Measurements from ENCODE around the gene PAPOLB.

The PAPOLB gene

GRCh38 chr7:4834601-4835397 is 27.0 kb downstream of the PAPOLB start:
- H3K4me1 ChIP-seq (ENCODE audit: control insufficient read depth, insufficient read depth, low read length) = no peaks in the 10 kb centered on the region
- H3K9ac ChIP-seq (ENCODE audit: low read length) = no peak overlapping the region
- no peak overlapping the region for H3K27ac ChIP-seq (ENCODE audit: low read depth, low read length)

DNA sequence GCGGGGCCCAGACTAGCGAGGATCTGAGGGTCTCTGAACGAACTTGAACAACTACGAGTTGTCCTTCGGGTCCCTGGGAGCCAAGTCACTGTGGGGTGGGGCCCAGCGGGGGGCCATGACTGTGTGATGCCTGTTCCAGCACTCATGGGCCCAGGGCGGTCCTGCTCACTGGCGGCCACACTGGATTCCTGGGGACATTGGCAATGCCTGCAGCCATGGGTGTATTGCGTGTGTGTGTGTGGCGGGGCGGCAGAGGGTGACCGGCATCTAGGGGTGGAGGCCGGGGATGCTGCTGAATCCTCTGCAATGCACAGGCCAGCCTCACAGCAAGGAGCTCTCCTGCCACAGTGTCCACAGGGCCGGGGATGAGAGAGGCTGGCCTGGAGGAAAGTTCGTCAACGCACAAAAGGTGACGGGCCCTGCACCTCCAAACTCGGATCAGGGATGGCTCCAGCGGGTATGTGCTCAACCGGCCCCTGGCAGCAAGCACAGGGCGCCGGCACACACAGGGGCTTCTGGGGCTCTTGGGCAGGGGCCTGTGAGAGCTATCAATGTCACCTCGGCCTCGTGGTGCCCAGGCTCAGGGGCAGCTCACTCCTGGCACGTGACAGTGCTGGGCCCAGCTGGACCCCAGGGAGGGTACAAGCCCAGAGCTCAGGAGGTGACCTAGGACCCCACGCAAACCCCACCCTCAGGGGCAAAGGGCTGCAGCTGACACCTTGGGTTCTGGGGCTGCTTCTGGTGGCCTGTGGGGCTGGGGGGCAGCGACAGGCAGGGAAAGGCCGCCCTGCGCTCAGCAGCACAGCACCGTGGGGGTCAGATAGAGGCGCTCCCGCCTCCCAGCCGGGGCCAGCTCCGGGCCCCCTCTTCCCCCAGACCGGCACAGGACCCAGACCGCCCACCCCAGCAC is 27.9 kb downstream of the PAPOLB start:
- Histone ChIP-seq H3K9ac (ENCODE audit: low read length) (no peak overlapping the region), H3K27me3 (ENCODE audit: control insufficient read depth, insufficient read depth, low read length) (no peaks in the 10 kb centered on the region), H3K4me1 (ENCODE audit: control insufficient read depth, insufficient read depth, low read length) (no peaks in the 10 kb centered on the region), H3K27ac (ENCODE audit: low read depth, low read length) (no peak overlapping the region), H3K36me3 (ENCODE audit: control insufficient read depth, insufficient read depth, low read length) (no peaks in the 10 kb centered on the region), H3K4me3 (ENCODE audit: low read length) (no peak overlapping the region)

More at GRCh38 chr7:4834601-4835397, 27.0 kb downstream of the PAPOLB start:
- Histone ChIP-seq H3K36me3 (ENCODE audit: control insufficient read depth, insufficient read depth, low read length) (no peaks in the 10 kb centered on the region), H3K27me3 (ENCODE audit: control insufficient read depth, insufficient read depth, low read length) (no peaks in the 10 kb centered on the region), H3K4me3 (ENCODE audit: low read length) (no peak overlapping the region)

GRCh38 chr7:4833176-4833575 is 28.7 kb downstream of the PAPOLB start:
- no peak overlapping the region for H3K27ac ChIP-seq (ENCODE audit: low read depth, low read length)
- H3K4me1 ChIP-seq (ENCODE audit: control insufficient read depth, insufficient read depth, low read length) = no peaks in the 10 kb centered on the region
- H3K9ac ChIP-seq (ENCODE audit: low read length) = no peak overlapping the region
- H3K27me3 ChIP-seq (ENCODE audit: control insufficient read depth, insufficient read depth, low read length) = no peaks in the 10 kb centered on the region
- H3K36me3 ChIP-seq (ENCODE audit: control insufficient read depth, insufficient read depth, low read length) = no peaks in the 10 kb centered on the region
- H3K4me3 ChIP-seq (ENCODE audit: low read length) = no peak overlapping the region

- Histone ChIP-seq H3K27ac (ENCODE audit: low read depth, low read length) (no peak overlapping the region), H3K9ac (ENCODE audit: low read length) (no peak overlapping the region), H3K4me3 (ENCODE audit: low read length) (no peak overlapping the region), H3K36me3 (ENCODE audit: control insufficient read depth, insufficient read depth, low read length) (no peaks in the 10 kb centered on the region), H3K27me3 (ENCODE audit: control insufficient read depth, insufficient read depth, low read length) (no peaks in the 10 kb centered on the region), H3K4me1 (ENCODE audit: control insufficient read depth, insufficient read depth, low read length) (no peaks in the 10 kb centered on the region)
Measured at GRCh38 chr7:4832711-4833110, 29.1 kb downstream of the PAPOLB start.

GRCh38 chr7:4831723-4832495 is 29.9 kb downstream of the PAPOLB start:
- H3K4me1 ChIP-seq (ENCODE audit: control insufficient read depth, insufficient read depth, low read length) = no peaks in the 10 kb centered on the region
- no peak overlapping the region for H3K9ac ChIP-seq (ENCODE audit: low read length)

GRCh38 chr7:4830176-4830575 is 31.7 kb downstream of the PAPOLB start:
- no peak overlapping the region for H3K27ac ChIP-seq (ENCODE audit: low read depth, low read length)
- H3K9ac ChIP-seq (ENCODE audit: low read length) = no peak overlapping the region
- H3K36me3 ChIP-seq (ENCODE audit: control insufficient read depth, insufficient read depth, low read length) = no peaks in the 10 kb centered on the region

More at GRCh38 chr7:4831723-4832495, 29.9 kb downstream of the PAPOLB start:
- no peak overlapping the region for H3K4me3 ChIP-seq (ENCODE audit: low read length)
- no peak overlapping the region for H3K27ac ChIP-seq (ENCODE audit: low read depth, low read length)
- H3K36me3 ChIP-seq (ENCODE audit: control insufficient read depth, insufficient read depth, low read length) = no peaks in the 10 kb centered on the region
- H3K27me3 ChIP-seq (ENCODE audit: control insufficient read depth, insufficient read depth, low read length) = no peaks in the 10 kb centered on the region

GRCh38 chr7:4828720-4829383 is 33.0 kb downstream of the PAPOLB start:
- Histone ChIP-seq H3K9ac (ENCODE audit: low read length) (no peak overlapping the region), H3K27me3 (ENCODE audit: control insufficient read depth, insufficient read depth, low read length) (no peaks in the 10 kb centered on the region), H3K36me3 (ENCODE audit: control insufficient read depth, insufficient read depth, low read length) (no peaks in the 10 kb centered on the region), H3K4me1 (ENCODE audit: control insufficient read depth, insufficient read depth, low read length) (no peaks in the 10 kb centered on the region), H3K27ac (ENCODE audit: low read depth, low read length) (no peak overlapping the region), H3K4me3 (ENCODE audit: low read length) (no peak overlapping the region)

More at GRCh38 chr7:4830176-4830575, 31.7 kb downstream of the PAPOLB start:
- Histone ChIP-seq H3K27me3 (ENCODE audit: control insufficient read depth, insufficient read depth, low read length) (no peaks in the 10 kb centered on the region), H3K4me1 (ENCODE audit: control insufficient read depth, insufficient read depth, low read length) (no peaks in the 10 kb centered on the region), H3K4me3 (ENCODE audit: low read length) (no peak overlapping the region)

- Histone ChIP-seq H3K27me3 (ENCODE audit: control insufficient read depth, insufficient read depth, low read length) (no peaks in the 10 kb centered on the region), H3K4me3 (ENCODE audit: low read length) (no peak overlapping the region), H3K4me1 (ENCODE audit: control insufficient read depth, insufficient read depth, low read length) (no peaks in the 10 kb centered on the region), H3K9ac (ENCODE audit: low read length) (no peak overlapping the region), H3K36me3 (ENCODE audit: control insufficient read depth, insufficient read depth, low read length) (no peaks in the 10 kb centered on the region), H3K27ac (ENCODE audit: low read depth, low read length) (no peak overlapping the region)
Measured at GRCh38 chr7:4825081-4825480, 36.7 kb downstream of the PAPOLB start.

DNA sequence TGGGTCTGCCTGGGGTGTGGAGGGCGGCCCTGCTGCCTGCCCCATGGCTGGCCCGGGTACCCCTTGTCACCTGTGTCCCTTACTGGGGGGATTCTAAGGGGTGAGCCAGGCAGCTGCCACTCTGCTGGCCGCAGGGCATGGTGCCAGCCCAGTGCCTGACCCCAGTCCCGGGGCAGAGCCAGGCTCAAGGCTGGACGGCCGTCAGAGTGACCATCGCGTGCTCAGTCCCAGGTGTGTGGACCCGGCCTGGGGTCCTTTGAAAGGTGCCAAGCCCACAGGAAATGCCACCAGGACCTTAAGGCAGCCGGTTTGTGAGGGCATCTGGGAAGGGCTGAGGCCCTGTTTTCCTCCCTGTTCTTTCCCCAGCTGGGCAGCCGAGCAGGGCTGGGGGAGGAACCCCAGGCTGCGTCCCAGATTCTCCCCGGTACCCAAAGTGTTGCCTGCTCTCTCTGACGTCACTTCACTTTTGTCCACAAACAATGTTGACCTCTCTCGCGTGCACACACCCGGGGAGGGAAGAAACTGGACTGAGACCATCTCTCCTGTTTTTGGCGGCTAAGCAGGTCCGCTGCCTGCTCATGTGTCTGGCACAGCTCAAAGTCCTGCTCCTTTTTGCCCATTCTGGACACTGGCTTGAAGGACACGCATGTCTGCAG is 37.6 kb downstream of the PAPOLB start:
- Histone ChIP-seq H3K27ac (ENCODE audit: low read depth, low read length) (no peak overlapping the region), H3K27me3 (ENCODE audit: control insufficient read depth, insufficient read depth, low read length) (no peaks in the 10 kb centered on the region), H3K36me3 (ENCODE audit: control insufficient read depth, insufficient read depth, low read length) (no peaks in the 10 kb centered on the region), H3K4me3 (ENCODE audit: low read length) (no peak overlapping the region), H3K4me1 (ENCODE audit: control insufficient read depth, insufficient read depth, low read length) (no peaks in the 10 kb centered on the region), H3K9ac (ENCODE audit: low read length) (no peak overlapping the region)

DNA sequence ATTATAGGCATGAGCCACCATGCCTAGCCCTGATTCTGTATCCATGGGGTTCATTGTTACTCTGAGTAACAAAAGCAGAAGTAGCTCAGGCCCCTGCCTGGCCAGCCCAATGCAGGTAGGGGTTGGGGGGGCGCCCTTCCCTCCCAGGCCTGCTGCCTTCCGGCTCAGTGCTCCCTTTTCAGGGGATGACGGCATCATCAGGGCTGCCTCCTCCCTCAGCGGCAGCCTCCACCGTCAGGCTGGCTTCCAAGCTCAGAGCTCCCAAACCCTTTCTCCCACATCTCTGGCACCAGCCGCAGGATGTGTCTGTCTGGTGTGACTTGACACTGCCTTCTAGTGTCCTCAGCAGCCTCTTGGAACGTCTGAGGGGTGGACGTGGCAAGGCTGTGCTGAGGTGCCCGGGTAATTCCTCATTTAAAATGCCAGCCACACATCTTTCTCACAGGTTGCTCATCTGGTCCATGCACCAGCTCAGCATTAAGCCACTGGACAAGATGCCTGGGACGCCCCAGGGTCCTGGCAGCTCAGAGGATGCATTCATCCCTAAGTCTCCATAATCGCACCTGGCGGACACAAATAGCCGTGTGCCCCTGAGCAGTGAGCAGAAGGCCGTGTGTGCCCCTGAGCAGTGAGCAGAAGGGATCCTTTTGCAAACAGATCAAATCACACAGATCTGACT is 38.2 kb downstream of the PAPOLB start:
- Histone ChIP-seq H3K27ac (ENCODE audit: low read depth, low read length) (no peak overlapping the region), H3K9ac (ENCODE audit: low read length) (no peak overlapping the region), H3K36me3 (ENCODE audit: control insufficient read depth, insufficient read depth, low read length) (no peaks in the 10 kb centered on the region)

GRCh38 chr7:4822677-4823076 is 39.2 kb downstream of the PAPOLB start:
- H3K4me1 ChIP-seq (ENCODE audit: control insufficient read depth, insufficient read depth, low read length) = no peaks in the 10 kb centered on the region
- no peaks in the 10 kb centered on the region for H3K27me3 ChIP-seq (ENCODE audit: control insufficient read depth, insufficient read depth, low read length)
- H3K27ac ChIP-seq (ENCODE audit: low read depth, low read length) = no peak overlapping the region
- H3K36me3 ChIP-seq (ENCODE audit: control insufficient read depth, insufficient read depth, low read length) = no peaks in the 10 kb centered on the region
- H3K9ac ChIP-seq (ENCODE audit: low read length) = no peak overlapping the region
- no peak overlapping the region for H3K4me3 ChIP-seq (ENCODE audit: low read length)

More for the DNA sequence above, 38.2 kb downstream of the PAPOLB start:
- Histone ChIP-seq H3K27me3 (ENCODE audit: control insufficient read depth, insufficient read depth, low read length) (no peaks in the 10 kb centered on the region), H3K4me1 (ENCODE audit: control insufficient read depth, insufficient read depth, low read length) (no peaks in the 10 kb centered on the region), H3K4me3 (ENCODE audit: low read length) (no peak overlapping the region)
